OCI-M2 (cell line): ENCODE results near the gene MED23.

ENCODE experiments used
- DNase-seq: peaks from one replicate; lab custom pipeline; 2025; ENCODE audit not compliant: unreplicated experiment; lab: John Stamatoyannopoulos, UW

The MED23 gene

GRCh38 chr6:131642565-131642964, 14.5 kb upstream of the MED23 start:
- DNase-seq: no peak

- no peak for DNase-seq
These were observed 13.5 kb upstream of the MED23 start for GRCh38 chr6:131641554-131641953.

DNA sequence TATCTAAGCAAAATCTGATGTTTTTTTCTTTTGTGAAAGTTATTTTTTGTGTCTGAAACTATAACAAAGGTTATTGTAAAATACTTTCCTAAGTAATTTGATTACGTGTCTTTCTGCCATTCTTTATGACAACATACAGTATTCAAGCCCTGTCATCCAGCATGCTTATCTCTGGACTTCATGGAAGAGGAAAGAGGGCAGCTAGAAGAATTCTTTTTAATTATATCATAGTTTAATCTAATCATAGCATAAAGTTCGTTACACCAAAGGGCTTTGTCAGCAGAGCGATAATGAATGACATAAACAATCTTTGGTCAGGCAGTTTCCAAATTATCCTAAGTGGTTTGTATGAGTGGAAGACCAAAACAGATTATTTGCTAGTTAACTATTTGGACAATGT, 12.5 kb upstream of the MED23 start:
- peak; percentile 59 for DNase-seq

GRCh38 chr6:131640100-131640499, 12.1 kb upstream of the MED23 start:
- DNase-seq: no peak

GRCh38 chr6:131638013-131638412, 10.0 kb upstream of the MED23 start:
- DNase-seq: no peak

DNA sequence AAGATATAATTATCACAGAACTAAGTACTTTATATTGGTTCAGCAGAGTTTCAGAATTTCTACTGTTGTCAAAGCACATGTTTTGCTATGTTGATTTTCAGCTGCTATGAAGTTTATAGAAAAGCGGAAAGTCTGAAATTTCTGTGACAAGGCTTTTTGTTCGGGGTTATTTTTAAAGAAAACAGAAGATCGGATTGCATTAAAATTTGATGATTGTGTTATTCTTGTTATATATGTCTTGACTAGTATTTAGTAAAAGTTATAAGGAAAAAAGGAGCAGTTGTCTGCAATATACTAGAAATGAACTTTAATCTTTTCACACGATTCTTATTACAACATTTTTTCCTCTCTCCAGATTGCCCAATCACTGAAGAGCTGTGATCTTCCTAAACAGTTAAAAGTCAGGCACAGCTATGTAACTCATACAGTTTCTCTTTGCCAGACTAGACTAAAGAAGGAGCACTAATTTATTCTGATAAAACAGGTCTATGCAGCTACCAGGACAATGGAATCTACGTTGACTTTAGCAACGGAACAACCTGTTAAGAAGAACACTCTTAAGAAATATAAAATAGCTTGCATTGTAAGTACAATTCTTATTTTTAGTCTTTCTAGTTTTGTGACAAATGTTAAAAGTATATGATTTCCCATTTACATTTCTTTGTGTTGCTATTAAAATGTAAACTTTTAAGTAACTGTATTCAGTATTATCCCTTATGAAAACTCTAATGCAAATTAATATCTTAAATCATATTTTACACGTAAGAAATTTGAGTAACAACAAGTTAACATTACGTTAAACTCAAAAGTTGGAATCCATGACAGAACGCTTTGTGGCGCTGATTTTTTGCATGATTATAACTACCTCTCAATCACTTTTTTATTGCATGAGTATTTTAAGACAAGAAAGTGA, 9.1 kb upstream of the MED23 start, which contains the start of gene ENPP3:
Gene ENPP3 (plus strand): TSS at position 423 of the 913 bp plus-strand sequence. CDS start 83 bp downstream, at position 506.
- no peak for DNase-seq

DNA sequence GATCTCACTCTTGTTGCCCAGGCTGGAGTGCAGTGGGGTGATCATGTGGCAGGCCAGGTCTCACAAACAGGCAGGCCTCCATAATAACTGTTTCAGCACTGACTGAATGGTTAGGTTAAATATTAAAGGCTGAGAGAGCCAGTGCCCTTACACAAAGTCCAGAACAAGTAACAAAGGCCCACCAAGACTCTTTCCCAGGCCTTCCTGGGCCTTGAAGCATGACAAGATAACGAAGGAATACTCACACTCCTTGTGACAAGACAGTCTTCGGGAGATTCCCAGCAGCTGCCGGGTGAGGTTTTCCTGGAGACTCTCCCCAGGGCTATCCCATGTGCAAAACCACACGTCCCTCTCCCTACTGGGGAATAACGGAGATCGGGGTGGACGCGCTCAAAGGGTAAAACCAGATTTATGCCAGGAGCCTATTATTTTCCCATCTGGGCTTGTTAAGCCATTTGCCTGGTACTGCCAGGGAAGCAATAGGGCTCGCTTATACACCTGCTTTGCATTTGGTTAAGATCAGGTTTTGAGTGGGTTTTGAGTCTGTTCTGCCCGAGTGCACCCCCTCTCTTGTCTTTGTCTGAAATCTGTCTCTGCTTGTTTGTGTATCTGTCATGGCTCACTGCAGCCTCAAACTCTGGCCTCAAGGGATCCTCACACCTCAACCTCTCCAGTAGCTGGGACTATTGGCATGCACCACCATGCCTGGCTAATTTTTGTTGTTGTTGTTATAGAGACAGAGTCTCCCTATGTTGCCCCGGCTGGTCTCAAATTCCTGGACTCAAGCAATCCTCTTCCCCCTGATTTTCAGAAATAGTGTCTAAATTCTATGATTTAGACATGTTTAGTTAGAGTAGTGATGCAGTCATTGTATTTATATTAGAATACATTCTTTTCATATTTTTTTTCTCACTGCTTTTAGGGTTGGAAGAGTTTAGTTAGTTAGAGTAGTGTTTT, 7.6 kb upstream of the MED23 start:
- no peak for DNase-seq

DNA sequence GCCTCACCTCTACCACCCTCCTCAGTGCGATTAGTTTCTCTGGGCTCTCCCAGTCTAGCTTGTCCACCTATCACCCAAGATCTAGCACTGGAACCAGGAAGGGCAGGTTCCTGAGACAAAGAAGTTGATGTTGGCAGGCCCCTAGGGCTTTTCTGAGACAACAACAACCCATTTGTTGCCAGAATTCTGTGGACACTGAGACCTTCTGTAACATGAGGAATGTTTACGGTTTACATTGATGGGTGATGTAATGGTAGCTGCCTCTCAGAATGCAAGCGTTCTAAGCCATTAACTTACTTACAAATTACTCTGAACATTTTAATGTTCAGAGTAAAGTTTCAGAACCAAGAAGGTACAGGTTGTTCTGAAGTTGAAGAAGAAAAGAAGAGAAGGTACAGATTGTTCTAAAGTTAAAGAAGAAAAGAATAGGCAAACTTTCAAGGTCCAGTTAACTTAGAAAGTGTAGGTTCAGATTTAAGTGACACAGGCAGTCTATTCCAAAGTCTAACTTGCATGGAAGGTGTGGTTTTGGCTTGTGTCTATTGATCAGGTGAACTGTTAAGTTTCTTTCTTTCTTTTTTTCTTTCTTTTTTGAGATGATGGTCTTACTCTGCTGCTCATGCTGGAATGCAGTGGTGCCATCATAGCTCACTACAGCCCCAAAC, 3.7 kb upstream of the MED23 start:
- DNase-seq: no peak

DNA sequence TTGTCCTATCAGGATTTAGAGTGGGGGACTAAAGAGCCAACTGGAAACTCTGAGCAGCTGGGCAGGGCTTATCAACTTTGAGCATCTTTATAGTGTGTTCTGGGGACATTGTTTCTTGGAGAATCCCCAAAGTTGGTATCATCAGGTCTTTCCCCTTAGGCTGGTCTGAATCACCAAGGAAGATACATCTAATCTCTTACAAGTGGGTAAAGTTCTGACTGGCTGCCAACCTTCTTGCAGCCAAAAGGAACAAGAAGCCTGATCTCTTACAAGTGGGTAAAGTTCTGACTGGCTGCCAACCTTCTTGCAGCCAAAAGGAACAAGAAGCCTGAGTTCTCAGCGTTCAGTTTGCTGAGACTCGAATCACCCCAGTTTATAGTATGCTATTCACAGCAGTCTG, 1.6 kb upstream of the MED23 start:
- no peak for DNase-seq

GRCh38 chr6:131628726-131629125, 684 bp upstream of the MED23 start:
- no peak for DNase-seq

- no peak for DNase-seq
These were observed 12.8 kb downstream of the MED23 start for GRCh38 chr6:131615275-131615674.

GRCh38 chr6:131613296-131613925, 14.6 kb downstream of the MED23 start:
- no peak for DNase-seq

GRCh38 chr6:131602781-131603312, 25.2 kb downstream of the MED23 start:
- DNase-seq: no peak

- DNase-seq: no peak
These were observed 27.3 kb downstream of the MED23 start for GRCh38 chr6:131600716-131601115.

- no peak for DNase-seq
These were observed 30.6 kb downstream of the MED23 start for GRCh38 chr6:131597446-131597845.

DNA sequence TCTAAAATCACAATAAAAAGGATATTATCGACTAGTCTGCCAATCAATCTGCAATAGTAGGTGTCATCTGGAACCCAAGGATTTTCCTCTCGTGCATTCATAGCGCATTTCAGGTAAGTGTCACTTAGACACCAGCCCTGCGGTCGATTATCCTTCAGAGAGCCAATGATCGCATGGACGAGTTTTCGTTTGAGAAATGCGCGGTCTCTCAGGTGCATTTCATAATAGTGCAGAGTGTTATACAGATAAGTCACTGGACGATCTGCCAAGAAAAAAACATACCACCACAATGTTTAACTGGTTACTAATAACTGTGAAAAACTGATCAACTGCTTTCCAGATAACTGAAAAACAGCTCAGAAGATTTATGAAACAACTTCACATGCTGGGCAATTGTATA, 34.0 kb downstream of the MED23 start:
- DNase-seq: no peak

DNA sequence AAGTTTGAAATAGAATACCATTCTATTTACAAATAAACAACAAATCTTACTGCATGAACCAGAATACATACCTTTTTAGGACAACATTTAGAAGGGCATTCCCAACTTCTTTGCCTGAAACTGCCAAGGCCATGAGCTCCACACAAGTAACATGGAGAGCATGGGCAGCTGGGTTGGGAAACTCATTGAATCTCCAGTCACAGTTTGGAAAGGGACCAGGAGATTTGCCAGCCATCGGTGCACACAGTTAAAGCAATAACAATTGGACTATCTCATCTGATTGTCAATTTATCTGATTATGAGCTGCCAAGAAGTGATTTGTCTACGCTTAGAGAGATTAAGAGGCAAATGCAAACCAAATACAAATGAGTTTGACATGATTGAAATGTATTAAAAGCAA, 35.1 kb downstream of the MED23 start:
- DNase-seq: no peak

DNA sequence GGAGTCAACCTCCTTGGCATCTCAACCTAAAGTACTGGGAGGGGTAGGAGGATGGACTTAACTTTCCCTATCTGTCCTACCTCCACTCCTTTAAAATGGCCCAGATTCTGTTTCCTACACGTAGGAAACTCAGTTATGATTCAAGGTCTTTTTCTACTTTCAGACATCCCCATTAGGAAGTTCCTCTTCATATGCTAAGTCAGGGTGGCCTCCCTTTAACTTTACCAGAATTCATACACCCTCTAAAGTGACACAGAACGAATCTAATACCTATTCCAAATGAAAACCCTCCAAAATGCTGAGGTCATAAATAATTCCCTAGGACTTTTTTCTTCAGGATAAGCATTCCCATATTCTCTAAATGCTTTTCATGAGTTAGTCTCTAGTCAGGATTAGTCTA, 39.4 kb downstream of the MED23 start:
- DNase-seq: no peak

GRCh38 chr6:131587909-131588308, 40.1 kb downstream of the MED23 start:
- DNase-seq: no peak

- DNase-seq: no peak
These were observed 41.5 kb downstream of the MED23 start for GRCh38 chr6:131586543-131586942.
